ENCODE results near the gene FGFR3.

FGFR3 gene

GRCh38 chr4:1795299-1796195 lies 2.5 kb downstream of the FGFR3 start:
- TF ChIP-seq, protein P1, sequence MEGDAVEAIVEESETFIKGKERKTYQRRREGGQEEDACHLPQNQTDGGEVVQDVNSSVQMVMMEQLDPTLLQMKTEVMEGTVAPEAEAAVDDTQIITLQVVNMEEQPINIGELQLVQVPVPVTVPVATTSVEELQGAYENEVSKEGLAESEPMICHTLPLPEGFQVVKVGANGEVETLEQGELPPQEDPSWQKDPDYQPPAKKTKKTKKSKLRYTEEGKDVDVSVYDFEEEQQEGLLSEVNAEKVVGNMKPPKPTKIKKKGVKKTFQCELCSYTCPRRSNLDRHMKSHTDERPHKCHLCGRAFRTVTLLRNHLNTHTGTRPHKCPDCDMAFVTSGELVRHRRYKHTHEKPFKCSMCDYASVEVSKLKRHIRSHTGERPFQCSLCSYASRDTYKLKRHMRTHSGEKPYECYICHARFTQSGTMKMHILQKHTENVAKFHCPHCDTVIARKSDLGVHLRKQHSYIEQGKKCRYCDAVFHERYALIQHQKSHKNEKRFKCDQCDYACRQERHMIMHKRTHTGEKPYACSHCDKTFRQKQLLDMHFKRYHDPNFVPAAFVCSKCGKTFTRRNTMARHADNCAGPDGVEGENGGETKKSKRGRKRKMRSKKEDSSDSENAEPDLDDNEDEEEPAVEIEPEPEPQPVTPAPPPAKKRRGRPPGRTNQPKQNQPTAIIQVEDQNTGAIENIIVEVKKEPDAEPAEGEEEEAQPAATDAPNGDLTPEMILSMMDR (IDR thresholded peaks at IDR 0.05; ENCODE audit: insufficient read depth, low read length, missing control alignments), result no peak
- ChIA-PET POLR2A (no interaction called here), CTCF (interaction anchor here (0.8 to 11.8 kb wide), 5 partner anchors 16 to 102 kb away, joined by 3 to 107 read pairs (median 3); no protein-coding TSS in a partner anchor)
- DNase-seq (ENCODE audit: low read depth, low spot score), result no peak
- no peak overlapping the region for H3K4me3 ChIP-seq (ENCODE audit: low read depth, low read length)

GRCh38 chr4:1796486-1797204 lies 3.6 kb downstream of the FGFR3 start:
- TF ChIP-seq, protein P1 (IDR thresholded peaks at IDR 0.05; ENCODE audit: insufficient read depth, low read length, missing control alignments), result no peak
- POLR2A ChIA-PET, result interaction anchor here (0.6 kb wide), 1 partner anchor 45 kb away, joined by 3 read pairs; no protein-coding TSS in a partner anchor
- DNase-seq (ENCODE audit: low read depth, low spot score), result no peak
- no peak overlapping the region for H3K4me3 ChIP-seq (ENCODE audit: low read depth, low read length)
- CTCF ChIA-PET, result interaction anchor here (0.9 to 11.8 kb wide), 2 partner anchors 14 to 66 kb away, joined by 3 to 107 read pairs; no protein-coding TSS in a partner anchor

DNA sequence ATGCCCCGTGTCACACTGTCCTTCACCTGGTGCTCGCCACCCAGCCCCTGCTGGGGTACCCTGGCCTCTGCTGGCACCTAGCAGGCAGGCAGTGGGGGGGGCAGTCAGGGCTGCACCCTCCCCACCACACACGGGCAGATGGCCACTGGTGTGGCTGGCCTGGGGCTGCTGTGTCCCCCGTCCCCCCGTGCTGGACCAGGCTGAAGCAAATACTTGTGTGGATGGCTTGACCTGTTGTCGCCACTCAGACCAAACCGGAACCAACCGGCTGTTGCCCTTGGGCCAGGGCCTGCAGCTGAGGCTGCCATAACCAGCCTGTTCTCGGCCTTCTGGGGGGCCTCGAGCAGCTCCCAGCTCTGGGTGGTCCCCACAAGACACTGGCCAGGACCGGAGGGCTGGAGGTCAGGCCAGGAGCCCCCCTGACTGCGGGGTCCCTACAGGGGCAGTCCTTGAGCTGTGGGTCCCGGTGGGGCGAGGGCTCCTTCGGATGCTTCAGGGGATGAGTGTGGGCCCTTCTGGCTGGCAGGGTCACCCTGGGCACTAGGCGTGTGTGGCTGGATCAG lies 4.3 kb downstream of the FGFR3 start:
- CTCF ChIA-PET, result interaction anchor here (11.8 kb wide), 1 partner anchor 14 kb away, joined by 107 read pairs; no protein-coding TSS in a partner anchor
- no peak overlapping the region for H3K4me3 ChIP-seq (ENCODE audit: low read depth, low read length)
- DNase-seq (ENCODE audit: low read depth, low spot score), result no peak
- POLR2A ChIA-PET, result no interaction called here
- TF ChIP-seq, protein P1 (IDR thresholded peaks at IDR 0.05; ENCODE audit: insufficient read depth, low read length, missing control alignments), result no peak

- no peak overlapping the region for H3K4me3 ChIP-seq (ENCODE audit: low read depth, low read length)
- DNase-seq (ENCODE audit: low read depth, low spot score), result no peak
- POLR2A ChIA-PET, result interaction anchor here (1.2 kb wide), 1 partner anchor 86 kb away, joined by 3 read pairs; the partner anchor contains the start of gene SLBP
- CTCF ChIA-PET, result interaction anchor here (1.0 to 11.8 kb wide), 2 partner anchors 13 to 50 kb away, joined by 3 to 107 read pairs; no protein-coding TSS in a partner anchor
- TF ChIP-seq, protein P1 (IDR thresholded peaks at IDR 0.05; ENCODE audit: insufficient read depth, low read length, missing control alignments), result no peak
These were observed 4.9 kb downstream of the FGFR3 start for GRCh38 chr4:1797861-1798579.

GRCh38 chr4:1798580-1799386 lies 5.7 kb downstream of the FGFR3 start:
- ChIA-PET POLR2A (interaction anchor here (1.2 kb wide), 1 partner anchor 86 kb away, joined by 3 read pairs; the partner anchor contains the start of gene SLBP), CTCF (interaction anchor here (1.0 to 11.8 kb wide), 3 partner anchors 12 to 54 kb away, joined by 3 to 107 read pairs (median 9); no protein-coding TSS in a partner anchor)
- TF ChIP-seq, protein P1 (IDR thresholded peaks at IDR 0.05; ENCODE audit: insufficient read depth, low read length, missing control alignments), result no peak

More at GRCh38 chr4:1798580-1799386, 5.7 kb downstream of the FGFR3 start:
- no peak overlapping the region for H3K4me3 ChIP-seq (ENCODE audit: low read depth, low read length)
- DNase-seq (ENCODE audit: low read depth, low spot score), result no peak

Data from AG04449 (cell line).